HTR-8/SVneo (cell line): Measurements from ENCODE around the gene ZNF655.
"Not testable (repeated sequence)": the region's sequence is repeated elsewhere in the genome, so short reads cannot be mapped to it uniquely, and the experiment has no call there.

Source experiments
- DNase-seq: peaks from one replicate; pipeline ENCODE4 v3.0.0; 2011; ENCODE audit warnings: low spot score, mixed read lengths; ENCODE audit not compliant: insufficient read length
- FAIRE-seq: peaks from 2 replicates; lab custom pipeline; 2011; peaks lifted over from hg19 to GRCh38; lab: Jason Lieb, UNC

The ZNF655 gene

DNA sequence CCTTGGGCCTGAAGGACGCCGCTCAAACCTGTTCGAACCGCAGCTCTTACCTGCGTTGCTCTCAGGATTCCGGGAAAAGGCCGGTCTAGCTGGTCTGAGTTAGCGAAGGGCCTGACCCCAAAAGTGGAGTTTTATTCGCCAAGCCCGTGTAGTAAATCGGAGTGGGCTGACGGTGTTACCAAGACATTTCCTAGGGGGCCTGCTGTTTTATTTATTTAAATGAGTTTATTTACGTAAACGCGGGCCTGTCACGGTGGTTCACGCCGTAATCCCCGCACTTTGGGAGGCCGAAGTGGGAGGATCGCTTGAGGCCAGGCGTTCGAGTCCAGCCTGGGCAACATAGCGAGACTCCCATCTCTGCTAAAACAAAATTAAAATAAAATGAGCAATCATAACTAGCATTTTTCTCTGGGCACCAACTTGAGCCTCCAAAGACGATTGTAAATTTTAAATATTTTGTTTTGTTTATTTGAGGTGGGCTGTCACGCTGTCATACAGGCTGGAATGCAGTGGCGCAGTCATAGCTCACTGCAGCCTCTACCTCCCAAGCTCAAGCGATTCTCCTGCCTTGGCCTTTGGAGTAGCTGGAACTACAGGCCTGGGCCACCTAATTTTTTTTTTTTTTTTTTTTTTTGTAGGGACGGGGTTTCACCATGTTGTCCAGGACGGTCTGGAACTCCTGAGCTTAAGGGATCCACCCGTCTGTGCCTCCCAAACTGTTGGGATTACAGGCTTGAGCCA lies 903 bp downstream of the ZNF655 start:
- no peak for FAIRE-seq
- no peak for DNase-seq

DNA sequence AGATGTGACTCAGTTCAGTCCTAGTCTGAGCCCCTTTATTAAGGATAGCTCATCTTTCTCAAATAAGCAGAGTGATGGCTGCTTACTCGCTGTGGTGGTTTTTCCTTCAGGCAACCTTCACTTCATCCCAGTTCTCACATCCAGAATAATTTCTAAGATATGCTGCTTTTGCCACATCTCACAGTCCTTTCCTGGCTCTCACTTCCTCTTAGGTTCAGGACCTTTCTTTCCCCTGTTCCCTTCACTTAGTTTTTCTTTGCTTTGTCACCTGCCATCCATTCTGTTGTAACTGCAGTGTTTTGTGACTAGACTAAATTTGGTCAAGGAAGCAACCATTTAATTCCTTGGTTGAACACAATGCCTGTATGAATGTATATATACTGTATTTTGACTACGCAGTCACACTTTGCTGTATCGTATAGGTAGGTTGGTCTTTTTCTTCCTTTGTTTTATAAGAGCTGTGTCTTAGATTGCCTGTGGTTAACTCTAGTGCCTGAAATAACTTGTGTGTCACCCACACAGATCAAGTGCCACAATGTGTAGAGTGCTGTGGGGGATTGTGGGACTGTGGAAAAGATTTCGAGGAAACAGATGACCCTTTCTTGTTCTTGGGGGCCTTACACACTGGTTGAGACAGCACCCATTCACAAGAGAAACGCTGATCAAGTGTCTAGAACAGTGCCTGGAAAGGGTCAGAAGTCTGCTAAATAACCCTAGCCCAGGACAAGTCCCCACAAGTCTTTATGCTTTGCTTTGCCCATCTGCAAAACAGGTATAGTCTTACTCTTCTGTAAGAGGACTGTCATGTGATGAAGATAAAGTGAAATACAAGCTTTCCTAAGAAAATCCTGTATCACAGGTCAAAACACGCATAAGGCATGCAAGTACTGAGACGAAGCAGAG lies 2.6 kb downstream of the ZNF655 start:
- FAIRE-seq (no peak), DNase-seq (no peak)

- DNase-seq, result no peak
- FAIRE-seq, result no peak
Measured at GRCh38 chr7:99561737-99562051, 3.3 kb downstream of the ZNF655 start.

DNA sequence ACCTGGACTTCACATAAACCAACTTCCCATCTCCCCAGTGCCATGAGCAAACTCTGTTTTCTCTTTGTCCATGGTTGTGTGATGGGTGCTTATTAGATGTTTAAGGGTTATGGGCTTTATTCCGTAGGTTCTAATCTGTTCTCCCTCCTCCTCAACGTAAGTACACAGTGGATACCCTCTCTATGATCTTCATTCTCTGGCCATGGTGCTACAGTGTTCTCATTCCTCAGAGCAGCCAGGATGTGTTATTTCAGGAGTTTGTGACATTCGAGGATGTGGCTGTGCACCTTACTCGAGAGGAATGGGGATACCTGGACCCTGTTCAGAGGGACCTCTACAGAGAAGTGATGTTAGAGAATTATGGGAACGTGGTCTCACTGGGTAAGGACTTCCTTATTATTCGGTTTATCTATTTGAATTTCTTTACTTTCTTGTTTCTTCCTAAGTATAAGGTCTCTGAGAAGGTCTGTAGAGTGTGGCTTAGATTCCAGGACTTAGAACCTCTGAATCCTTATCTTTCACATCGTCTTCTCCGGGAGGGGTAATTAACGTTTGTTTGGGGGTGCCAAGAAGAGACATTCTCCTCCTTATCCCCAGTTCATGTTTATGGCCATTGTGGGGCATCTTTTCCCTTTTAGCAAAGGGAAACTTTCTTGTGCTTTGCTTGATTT lies 3.8 kb downstream of the ZNF655 start:
- no peak for FAIRE-seq
- no peak for DNase-seq

- DNase-seq (peak; percentile 88), FAIRE-seq (no peak)
Measured at GRCh38 chr7:99562832-99563231, 4.4 kb downstream of the ZNF655 start.

DNA sequence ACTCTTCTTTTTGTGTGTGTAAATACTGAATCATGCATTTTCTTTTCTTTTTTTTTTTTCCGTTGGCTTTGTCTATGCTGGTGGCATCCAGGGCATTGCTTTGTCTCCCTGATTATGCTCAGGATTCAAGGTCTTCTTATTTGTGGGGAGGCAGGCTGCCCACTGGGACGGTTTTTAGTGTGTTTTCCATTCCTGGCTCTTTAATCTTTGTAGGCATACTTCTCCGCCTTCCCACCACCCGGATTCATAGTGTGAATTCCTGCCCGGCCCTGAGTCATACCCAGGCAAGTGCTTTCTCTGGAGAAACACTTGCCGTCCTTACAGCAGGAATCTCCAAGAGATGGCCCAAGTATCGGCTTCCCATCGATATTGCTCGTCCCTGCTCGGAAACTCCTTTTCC lies 5.2 kb downstream of the ZNF655 start:
- FAIRE-seq (no peak), DNase-seq (no peak)

DNA sequence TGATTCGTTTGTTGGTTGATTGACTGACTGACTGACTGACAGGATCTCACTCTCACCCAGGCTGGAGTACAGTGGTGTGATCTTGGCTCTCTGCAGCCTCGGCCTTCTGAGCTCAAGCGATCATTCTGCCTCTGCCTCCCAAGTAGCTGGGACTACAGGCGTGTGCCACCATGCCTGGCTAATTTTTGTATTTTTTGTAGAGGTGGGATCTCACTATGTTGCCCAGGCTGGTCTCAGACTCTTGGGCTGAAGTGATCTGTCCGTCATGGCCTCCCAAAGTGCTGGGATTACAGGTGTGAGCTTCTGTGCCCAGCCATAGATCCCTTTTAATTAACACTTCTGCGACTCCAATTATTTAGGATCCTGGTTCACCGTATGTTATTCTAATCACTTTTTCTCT lies 10.3 kb downstream of the ZNF655 start:
- not testable (repeated sequence) for FAIRE-seq, DNase-seq

DNA sequence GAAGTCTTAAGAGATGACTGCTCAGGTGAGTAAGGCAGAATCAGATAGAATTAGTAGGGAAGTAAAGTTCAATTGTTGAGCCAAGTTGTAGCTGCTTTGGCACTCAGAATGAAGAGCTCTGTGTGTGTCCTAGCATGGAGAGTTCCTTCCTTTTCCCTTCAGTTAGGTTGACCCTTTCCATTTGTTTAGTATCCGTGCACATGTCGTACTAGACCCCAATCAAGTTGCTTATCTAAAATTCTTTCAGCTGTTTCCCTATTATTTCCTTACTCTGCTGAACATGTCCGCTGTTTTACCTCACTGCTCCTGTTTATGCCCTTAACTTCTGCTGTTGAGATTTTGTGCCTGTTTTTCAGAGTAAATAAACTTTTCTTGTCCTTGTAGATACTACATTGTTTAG lies 13.3 kb downstream of the ZNF655 start:
- FAIRE-seq (no peak), DNase-seq (no peak)

DNA sequence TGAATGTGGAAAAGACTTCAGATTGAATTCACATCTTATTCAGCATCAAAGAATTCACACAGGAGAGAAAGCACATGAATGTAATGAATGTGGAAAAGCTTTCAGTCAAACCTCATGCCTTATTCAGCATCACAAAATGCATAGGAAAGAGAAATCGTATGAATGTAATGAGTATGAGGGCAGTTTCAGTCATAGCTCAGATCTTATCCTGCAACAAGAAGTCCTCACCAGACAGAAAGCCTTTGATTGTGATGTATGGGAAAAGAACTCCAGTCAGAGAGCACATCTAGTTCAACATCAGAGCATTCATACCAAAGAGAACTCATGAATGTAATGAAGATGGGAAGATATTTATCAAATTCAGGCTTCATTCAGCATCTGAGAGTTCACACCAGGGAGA lies 14.8 kb downstream of the ZNF655 start:
- DNase-seq (no peak), FAIRE-seq (no peak)

DNA sequence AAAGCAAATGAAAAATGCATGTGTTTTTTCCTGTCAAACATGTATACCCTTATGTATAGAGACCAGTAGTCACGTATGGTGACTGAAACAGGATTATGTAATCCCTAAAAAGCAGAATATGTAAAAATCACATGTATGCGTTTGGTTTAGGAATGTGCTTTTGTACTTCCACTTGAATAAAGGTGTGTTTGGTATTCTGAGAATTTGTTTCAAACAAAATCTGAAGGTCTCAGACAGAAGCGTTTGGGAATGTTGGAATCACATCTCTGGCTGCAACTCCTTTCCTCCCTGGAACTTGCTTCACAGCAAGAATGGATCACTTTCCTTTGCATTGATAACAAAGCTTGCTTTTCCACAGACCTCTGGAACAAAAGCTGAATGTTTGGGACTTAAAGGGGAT lies 17.8 kb downstream of the ZNF655 start:
- DNase-seq (no peak), FAIRE-seq (no peak)

DNA sequence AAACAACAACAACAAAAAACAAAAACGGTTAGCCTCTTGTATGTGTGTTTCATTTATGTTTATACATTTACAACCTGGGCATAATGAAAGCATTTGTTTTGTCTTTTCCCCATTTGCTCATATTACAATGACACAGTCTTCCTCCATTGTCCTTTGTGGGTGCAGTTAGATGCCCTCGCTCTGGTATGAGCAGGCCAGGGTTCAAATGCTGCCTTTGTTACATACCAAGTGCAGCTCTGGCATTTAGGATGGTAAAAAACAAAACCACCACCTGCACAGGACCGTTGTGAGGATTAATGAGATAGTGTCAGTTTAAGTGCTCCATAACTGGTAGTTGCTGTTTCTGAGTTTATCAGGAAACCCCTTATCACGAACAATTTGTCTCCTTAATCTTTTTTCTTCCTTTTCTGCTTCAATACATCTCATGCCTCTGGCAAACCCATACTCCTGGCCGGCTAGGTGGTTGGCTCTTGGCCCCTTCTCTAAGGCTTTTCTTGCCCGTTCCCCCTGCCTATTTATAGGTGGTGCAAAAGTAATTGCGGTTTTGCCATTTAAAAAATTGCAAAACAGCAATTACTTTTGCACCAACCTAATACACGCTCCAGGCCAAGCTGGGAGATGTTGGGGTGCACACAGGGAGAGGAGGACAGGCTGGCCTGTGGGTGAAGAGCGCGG lies 21.0 kb downstream of the ZNF655 start:
- DNase-seq, result no peak

DNA sequence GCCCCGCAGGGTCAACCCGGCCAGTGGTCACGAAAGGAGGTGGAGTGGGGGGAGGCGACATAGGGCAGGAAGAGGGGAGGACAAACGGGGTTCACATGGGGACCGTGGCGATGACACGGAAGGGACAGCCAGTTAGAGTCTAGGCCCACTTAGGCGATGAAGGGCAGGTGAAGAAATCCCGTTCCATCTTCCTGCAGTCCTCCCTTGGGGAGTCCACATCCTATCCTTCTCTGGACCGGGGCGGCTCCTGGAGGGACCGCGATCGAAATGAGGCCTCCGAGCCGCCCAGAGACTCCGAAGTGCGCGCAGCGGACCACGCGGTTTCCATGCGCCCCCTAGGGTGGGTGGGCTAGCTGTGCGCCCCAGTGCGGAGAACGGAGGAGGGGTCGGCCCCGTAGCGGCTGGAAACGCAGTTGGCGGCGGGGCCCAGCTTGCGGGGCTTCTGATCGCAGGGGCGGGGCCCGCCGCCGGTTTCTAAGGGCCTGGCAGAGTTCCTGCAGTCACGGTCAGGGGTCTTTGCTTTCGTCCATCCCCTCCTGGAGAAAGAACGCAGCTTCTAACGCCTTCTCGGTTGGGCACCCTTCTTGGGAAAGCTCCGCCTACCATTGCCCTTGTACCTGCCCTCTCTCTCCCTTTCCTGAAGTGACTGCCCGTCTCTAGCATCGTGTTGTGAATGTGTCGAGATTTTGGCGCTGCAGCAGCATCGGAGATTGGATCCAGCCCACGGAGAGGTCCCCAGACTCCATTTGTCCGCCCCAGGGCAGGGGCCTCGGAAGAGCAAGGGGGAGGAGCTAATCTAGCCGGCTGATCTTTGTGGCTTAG lies 21.7 kb downstream of the ZNF655 start:
- FAIRE-seq, result no peak
- DNase-seq, result no peak

More for the DNA sequence above, 21.0 kb downstream of the ZNF655 start:
- no peak for FAIRE-seq

DNA sequence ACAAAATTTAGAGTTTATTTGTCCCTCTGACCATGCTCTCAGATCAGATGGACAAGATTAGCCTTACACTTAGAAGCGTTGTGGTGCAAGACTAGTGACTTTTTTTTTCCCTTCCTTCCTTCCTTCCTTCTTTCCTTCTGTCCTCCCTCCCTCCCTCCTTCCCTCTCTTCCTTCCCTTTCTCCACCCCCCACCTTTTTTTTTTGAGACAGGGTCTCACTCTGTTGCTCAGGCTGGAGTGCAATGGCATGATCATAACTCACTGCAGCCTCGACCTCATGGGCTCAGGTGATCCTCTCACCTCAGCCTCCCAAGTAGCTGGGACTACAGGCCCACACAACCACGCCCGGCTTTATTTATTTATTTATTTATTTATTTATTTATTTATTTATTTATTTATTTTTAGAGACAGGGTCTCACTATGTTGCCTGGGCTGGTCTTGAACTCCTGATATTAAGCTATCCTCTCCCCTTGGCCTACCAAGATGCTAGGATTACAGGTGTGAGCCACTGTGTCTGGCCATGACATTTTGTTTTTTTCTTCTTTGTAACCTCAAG lies 22.4 kb downstream of the ZNF655 start:
- not testable (repeated sequence) for FAIRE-seq, DNase-seq

- FAIRE-seq, result no peak
- DNase-seq, result no peak
Measured at GRCh38 chr7:99588868-99589267, 30.4 kb downstream of the ZNF655 start.

GRCh38 chr7:99594948-99595745 lies 36.7 kb downstream of the ZNF655 start:
- FAIRE-seq, result no peak

DNA sequence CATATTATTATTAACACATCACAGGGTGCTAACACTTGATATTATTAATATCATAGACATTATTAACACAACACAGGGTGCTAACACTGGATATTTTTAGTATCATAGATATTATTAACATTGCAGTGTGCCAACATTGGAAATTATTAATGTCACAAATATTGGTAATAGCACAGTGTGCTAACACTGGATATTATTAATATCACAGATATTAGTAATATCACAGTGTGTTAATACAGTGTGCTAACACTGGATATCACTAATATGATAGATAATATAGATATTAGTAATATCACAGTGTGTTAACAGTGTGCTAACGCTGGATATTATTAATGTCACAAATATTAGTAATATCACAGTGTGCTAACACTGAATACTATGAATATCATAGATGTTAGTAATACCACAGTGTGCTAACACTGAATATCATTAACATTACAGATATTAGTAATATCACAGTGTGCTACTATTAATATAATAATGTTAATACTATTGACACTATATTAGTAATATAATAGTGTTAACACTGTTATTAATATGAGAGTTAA lies 38.0 kb downstream of the ZNF655 start:
- FAIRE-seq, result no peak
- no peak for DNase-seq

More at GRCh38 chr7:99594948-99595745, 36.7 kb downstream of the ZNF655 start:
- no peak for DNase-seq

- FAIRE-seq (no peak), DNase-seq (no peak)
Measured at GRCh38 chr7:99597762-99598501, 39.5 kb downstream of the ZNF655 start, which contains the start of gene TMEM225B. Gene TMEM225B, plus strand, starts transcription at chr7:99598267. Its CDS starts 6,122 bp downstream, at chr7:99604389.
